CD4-positive, alpha-beta T cell (primary cell): ENCODE measurements around the gene PPP2R2B. TPM values are rescaled to one million over a fixed set of nuclear protein-coding genes. Genes with fewer than 3 reads are reported as not detected.

Experiments
- ATAC-seq: fragments of 200-7000 bp; cut with Tn5 transposase; one replicate; pipeline ENCODE4 v1.10.0; 2022; ENCODE audit warnings: mild to moderate bottlenecking; ENCODE audit not compliant: poor library complexity
- CTCF ChIA-PET: fragments of 350-600 bp; sonication (Branson Sonifier 250); formaldehyde crosslinking; loops from one replicate; lab custom pipeline; 2021; ENCODE audit warnings: antibody characterized with exemption, inconsistent platforms; lab: Charles Lee
- POLR2A ChIA-PET: fragments of 350-600 bp; sonication (Branson Sonifier 250); formaldehyde crosslinking; loops from one replicate; lab custom pipeline; 2021; ENCODE audit warnings: antibody characterized with exemption, inconsistent platforms; lab: Charles Lee
- DNase-seq, 14 experiments: peaks; one replicate each; pipeline ENCODE4 v3.0.0-alpha.2; 2013 to 2020; ENCODE audit warnings: mixed read lengths in 2 of 14
- H3K27ac ChIP-seq, 2 donors: one replicate each; pipeline versions ENCODE4 v1.5.1 to v1.7.0; 2013; ENCODE audit warnings: low read length in 2 of 2, low read depth in 1 of 2, mild to moderate bottlenecking in 1 of 2
- H3K27me3 ChIP-seq, 2 experiments: 1 replicate in 1 of 2; 2 replicates in 1 of 2; pipeline versions ENCODE4 v1.6.1 to v1.7.0; 2013; ENCODE audit warnings: low read length in 2 of 2, control low read depth in 1 of 2, mild to moderate bottlenecking in 1 of 2, moderate library complexity in 1 of 2; ENCODE audit not compliant: insufficient read depth in 2 of 2, control insufficient read depth in 1 of 2
- H3K36me3 ChIP-seq: one replicate; pipeline ENCODE4 v1.6.1; 2013; ENCODE audit warnings: low read length, control low read depth; ENCODE audit not compliant: insufficient read depth
- H3K4me1 ChIP-seq: one replicate; pipeline ENCODE4 v1.6.1; 2013; ENCODE audit warnings: low read length, control low read depth; ENCODE audit not compliant: insufficient read depth
- H3K4me3 ChIP-seq: one replicate; pipeline ENCODE4 v1.5.1; 2013; ENCODE audit warnings: mild to moderate bottlenecking, low read length, moderate library complexity
- H3K9me3 ChIP-seq, 2 experiments: 1 replicate in 1 of 2; 2 replicates in 1 of 2; pipeline versions ENCODE4 v1.6.1 to v1.7.0; 2013; ENCODE audit warnings: low read length in 2 of 2, mild to moderate bottlenecking in 2 of 2, control low read depth in 1 of 2, moderate library complexity in 1 of 2; ENCODE audit not compliant: control insufficient read depth in 1 of 2, insufficient read depth in 1 of 2
- H3K27ac Mint-ChIP-seq: one replicate; pipeline ENCODE4 v1.8.0; 2020; ENCODE audit warnings: mixed read lengths
- H3K27me3 Mint-ChIP-seq: one replicate; pipeline ENCODE4 v1.8.0; 2021; ENCODE audit warnings: mixed read lengths
- H3K36me3 Mint-ChIP-seq: one replicate; pipeline ENCODE4 v1.8.0; 2021; ENCODE audit warnings: low read depth, mixed read lengths
- H3K4me1 Mint-ChIP-seq: one replicate; pipeline ENCODE4 v1.8.0; 2021; ENCODE audit warnings: low read depth, mixed read lengths
- H3K4me3 Mint-ChIP-seq: one replicate; pipeline ENCODE4 v1.8.0; 2020; ENCODE audit warnings: mild to moderate bottlenecking, mixed read lengths
- H3K9me3 Mint-ChIP-seq: one replicate; pipeline ENCODE4 v1.8.0; 2020; ENCODE audit warnings: mixed read lengths
- CTCF ChIP-seq: fragments of 200-600 bp; IDR thresholded peaks from one replicate; pipeline ENCODE4 v1.8.0; 2022; ENCODE audit warnings: antibody characterized with exemption, mild to moderate bottlenecking
- intact Hi-C, 2 experiments: fragments of 100-400 bp; cut with DNase I in 1 of 2; cut with micrococcal nuclease in 1 of 2; formaldehyde crosslinking; loops; one replicate each; pipeline versions ENCODE4 v1.15.1 to v1.9.0; 2023 to 2025; cut with DNase I, micrococcal nuclease
- total RNA-seq, 174 experiments: library from RNA in 2 of 174; stranded (reverse) in 2 of 174; gene quantifications; one replicate each; pipeline ENCODE4 v1.2.3 and lab custom pipeline; 2021 to 2026

PPP2R2B gene
- total RNA-seq, 2 experiments from 2014 or later = 4.1 to 4.2 TPM

- ATAC-seq = no peak
- no peaks in the 10 kb centered on the region for H3K9me3 Mint-ChIP-seq
- CTCF ChIA-PET = no interaction called here
- no peak for DNase-seq
- Histone ChIP-seq H3K27me3 (no peaks in the 10 kb centered on the region), H3K4me3 (no peak overlapping the region), H3K9me3 (peaks cover 0 to under 1% of the 10 kb centered on the region in 2 experiments), H3K4me1 (no peaks in the 10 kb centered on the region), H3K36me3 (no peaks in the 10 kb centered on the region), H3K27ac (no peak overlapping the region)
- H3K27ac Mint-ChIP-seq = no peak overlapping the region
- no peak for TF ChIP-seq CTCF
- H3K36me3 Mint-ChIP-seq = no peaks in the 10 kb centered on the region
- no peaks in the 10 kb centered on the region for H3K27me3 Mint-ChIP-seq
- intact Hi-C loops = no loop called here
- POLR2A ChIA-PET = interaction anchor here (0.7 kb wide), 1 partner anchor 195 kb away, joined by 3 read pairs; no protein-coding TSS in a partner anchor
- H3K4me1 Mint-ChIP-seq = no peaks in the 10 kb centered on the region
- H3K4me3 Mint-ChIP-seq = no peak overlapping the region
Measured at GRCh38 chr5:146848133-146848532, 30.4 kb downstream of the PPP2R2B start.

DNA sequence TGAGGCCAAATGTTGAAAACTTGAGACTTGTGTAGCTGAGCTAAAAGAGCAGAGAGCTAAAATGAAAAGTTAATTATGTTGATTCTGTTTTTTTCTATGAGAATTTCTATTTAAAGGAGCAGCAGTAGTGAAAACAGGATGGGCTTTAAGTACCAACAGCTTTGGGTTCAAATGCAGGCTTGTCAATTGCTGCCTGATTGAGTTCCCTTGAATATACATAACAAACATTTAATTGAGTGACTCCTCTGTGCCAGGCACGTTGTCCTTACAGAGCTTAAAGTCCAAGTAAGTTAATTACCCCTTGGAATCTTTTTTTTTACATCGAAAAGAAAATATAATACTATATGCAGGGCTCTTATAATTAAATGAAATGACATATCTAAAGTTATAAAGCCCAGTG lies 38.5 kb downstream of the PPP2R2B start:
- no peak overlapping the region for H3K4me3 Mint-ChIP-seq
- ChIA-PET POLR2A (no interaction called here), CTCF (no interaction called here)
- intact Hi-C loops = no loop called here
- no peaks in the 10 kb centered on the region for H3K27me3 Mint-ChIP-seq
- peaks cover 9% of the 10 kb centered on the region for H3K9me3 Mint-ChIP-seq
- TF ChIP-seq CTCF = no peak
- no peak overlapping the region for H3K4me3 ChIP-seq
- DNase-seq = no peak
- no peaks in the 10 kb centered on the region for H3K4me1 ChIP-seq
- no peak overlapping the region for H3K27ac ChIP-seq
- no peaks in the 10 kb centered on the region for H3K4me1 Mint-ChIP-seq
- peaks cover 5 to 7% of the 10 kb centered on the region in 2 experiments for H3K9me3 ChIP-seq
- H3K36me3 Mint-ChIP-seq = no peaks in the 10 kb centered on the region
- no peaks in the 10 kb centered on the region for H3K36me3 ChIP-seq
- H3K27me3 ChIP-seq = no peaks in the 10 kb centered on the region
- ATAC-seq = no peak
- no peak overlapping the region for H3K27ac Mint-ChIP-seq

DNA sequence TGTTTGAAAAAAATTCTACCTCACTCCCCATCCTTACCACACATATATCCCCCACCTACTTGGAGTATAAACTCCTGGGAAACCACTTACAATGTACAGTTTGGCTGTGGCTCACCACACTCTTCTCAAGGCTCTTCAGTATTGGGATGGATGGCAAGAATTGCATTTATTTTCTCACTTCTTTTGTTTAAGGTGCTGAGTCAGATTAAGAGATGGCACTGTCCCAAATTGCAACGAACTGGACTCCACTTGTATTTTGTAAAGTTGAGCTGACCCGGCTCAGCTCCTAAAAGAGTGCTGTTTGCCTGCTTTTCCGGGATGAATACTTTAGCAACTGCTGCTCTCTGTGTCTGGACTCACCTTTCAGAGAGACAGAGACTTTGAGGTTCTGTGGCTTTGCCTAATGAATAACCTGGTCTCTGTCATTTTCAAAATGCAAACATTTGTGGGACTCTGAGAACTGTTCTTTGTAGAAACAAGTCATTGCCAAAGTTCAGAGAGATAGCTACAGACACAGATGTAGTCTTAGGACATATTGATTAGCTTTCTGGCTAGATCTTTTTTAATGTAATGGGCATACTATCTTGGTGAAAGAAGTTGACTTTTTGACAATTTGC lies 42.2 kb downstream of the PPP2R2B start:
- H3K4me1 Mint-ChIP-seq = no peaks in the 10 kb centered on the region
- H3K27ac Mint-ChIP-seq = no peak overlapping the region
- H3K36me3 Mint-ChIP-seq = no peaks in the 10 kb centered on the region
- H3K36me3 ChIP-seq = no peaks in the 10 kb centered on the region
- POLR2A ChIA-PET = interaction anchor here (0.7 kb wide), 1 partner anchor 248 kb away, joined by 3 read pairs; no protein-coding TSS in a partner anchor
- no peak overlapping the region for H3K27ac ChIP-seq
- H3K27me3 ChIP-seq = no peaks in the 10 kb centered on the region
- H3K4me1 ChIP-seq = no peaks in the 10 kb centered on the region
- CTCF ChIA-PET = no interaction called here
- H3K27me3 Mint-ChIP-seq = no peaks in the 10 kb centered on the region
- H3K9me3 ChIP-seq = peaks cover 0 to 5% of the 10 kb centered on the region in 2 experiments
- no peak overlapping the region for H3K4me3 ChIP-seq
- H3K9me3 Mint-ChIP-seq = peaks cover 9% of the 10 kb centered on the region
- intact Hi-C loops = no loop called here
- ATAC-seq = no peak
- DNase-seq = no peak
- no peak overlapping the region for H3K4me3 Mint-ChIP-seq
- TF ChIP-seq CTCF = no peak
